ENCODE data around the gene CIZ1.
"Not testable (repeated sequence)": the region's sequence is repeated elsewhere in the genome, so short reads cannot be mapped to it uniquely, and the experiment has no call there.

CIZ1 gene

GRCh38 chr9:128190516-128191405 lies 611 bp downstream of the CIZ1 start:
- peak in 2 of 6 experiments; percentile 74 to 77 for DNase-seq

GRCh38 chr9:128190013-128190412 lies 1.4 kb downstream of the CIZ1 start:
- DNase-seq, result no peak

GRCh38 chr9:128188209-128188608 lies 3.2 kb downstream of the CIZ1 start:
- no peak for DNase-seq

GRCh38 chr9:128187361-128187760 lies 4.0 kb downstream of the CIZ1 start:
- DNase-seq, result no peak

- no peak for DNase-seq
These were observed 5.1 kb downstream of the CIZ1 start for GRCh38 chr9:128185979-128186965.

- no peak for DNase-seq
These were observed 8.3 kb downstream of the CIZ1 start for GRCh38 chr9:128182893-128183588.

DNA sequence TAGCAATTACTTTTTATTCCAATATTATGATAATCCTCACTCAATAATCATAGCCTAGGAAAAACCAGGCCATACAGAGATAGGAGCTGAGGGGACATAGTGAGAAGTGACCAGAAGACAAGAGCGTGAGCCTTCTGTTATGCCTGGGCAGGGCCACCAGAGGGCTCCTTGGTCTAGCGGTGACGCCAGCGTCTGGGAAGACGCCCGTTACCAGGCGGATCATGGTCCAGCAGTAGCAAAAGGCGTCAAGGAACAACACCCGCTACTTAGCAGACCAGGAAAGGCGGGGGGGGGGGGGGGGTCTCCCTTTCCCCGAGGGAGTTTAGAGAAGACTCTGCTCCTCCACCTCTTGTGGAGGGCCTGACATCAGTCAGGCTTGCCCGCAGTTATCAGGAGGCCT lies 9.9 kb downstream of the CIZ1 start:
- not testable (repeated sequence) for DNase-seq

DNA sequence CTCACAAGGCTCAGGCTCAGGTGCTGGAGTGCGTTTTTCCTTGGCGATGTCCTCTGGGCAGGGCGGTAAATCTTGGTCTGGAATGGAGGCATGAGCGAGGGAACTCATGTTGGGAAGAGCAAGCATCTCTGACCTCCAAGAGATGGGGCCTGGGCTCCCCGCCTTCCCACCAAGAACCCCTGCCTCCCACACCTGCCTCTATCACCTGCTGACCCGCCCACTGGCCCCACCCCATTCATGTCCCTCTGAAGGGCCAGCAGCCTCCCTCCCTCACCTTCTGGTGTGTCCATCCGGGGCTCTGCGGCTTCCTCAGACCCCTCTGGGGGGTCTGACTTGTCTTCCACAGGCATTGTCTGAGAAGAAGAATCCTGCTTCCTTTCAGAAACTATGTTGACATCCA lies 10.9 kb downstream of the CIZ1 start:
- DNase-seq, result no peak

- no peak for DNase-seq
These were observed 11.4 kb downstream of the CIZ1 start for GRCh38 chr9:128180001-128180400.

- no peak for DNase-seq
These were observed 12.5 kb downstream of the CIZ1 start for GRCh38 chr9:128178806-128179431.

- DNase-seq, result no peak
These were observed 15.6 kb downstream of the CIZ1 start for GRCh38 chr9:128175726-128176125.

GRCh38 chr9:128175102-128175563 lies 16.2 kb downstream of the CIZ1 start:
- no peak for DNase-seq

DNA sequence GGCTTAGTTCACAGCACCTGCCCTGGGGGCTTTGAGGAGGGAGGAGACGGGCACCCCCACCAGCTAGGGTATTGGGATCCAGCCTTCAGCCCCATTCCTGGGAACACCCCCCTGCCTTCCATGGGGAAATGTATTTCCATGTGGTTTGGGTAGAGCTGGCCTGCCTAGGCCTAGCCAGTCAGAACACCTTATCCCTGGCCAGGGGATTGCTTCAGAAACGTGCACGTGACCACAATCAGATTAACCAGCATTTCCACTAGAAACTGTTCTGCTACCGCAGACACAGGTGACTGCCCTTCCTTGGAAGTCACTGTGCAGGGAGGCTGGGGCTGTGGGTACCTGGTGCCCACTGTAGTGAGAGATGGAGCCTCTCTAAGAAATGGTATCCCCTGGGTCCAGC lies 17.3 kb downstream of the CIZ1 start:
- no peak for DNase-seq

DNA sequence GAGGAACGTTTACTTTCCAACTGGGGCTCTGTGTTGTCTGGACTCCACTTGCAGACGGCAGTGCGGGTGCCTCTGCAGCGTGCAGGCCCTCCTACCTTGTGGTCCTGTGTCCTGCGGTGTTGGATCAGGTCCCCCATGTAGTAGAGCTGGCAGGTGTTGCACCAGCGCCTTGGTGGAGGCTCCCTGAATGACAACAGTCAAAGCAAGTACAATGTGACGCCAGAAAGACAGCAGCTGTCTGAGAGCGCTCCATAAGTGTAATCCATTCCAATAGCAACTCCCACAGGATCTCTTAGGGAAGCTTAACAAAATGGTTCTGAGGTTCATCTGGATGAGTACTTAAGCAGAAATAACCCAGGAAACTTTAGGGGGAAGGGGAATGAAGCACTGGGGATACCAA lies 21.4 kb downstream of the CIZ1 start:
- no peak for DNase-seq

- DNase-seq, result no peak
These were observed 21.9 kb downstream of the CIZ1 start for GRCh38 chr9:128169492-128169891.

- DNase-seq, result no peak
These were observed 22.6 kb downstream of the CIZ1 start for GRCh38 chr9:128168731-128169308.

DNA sequence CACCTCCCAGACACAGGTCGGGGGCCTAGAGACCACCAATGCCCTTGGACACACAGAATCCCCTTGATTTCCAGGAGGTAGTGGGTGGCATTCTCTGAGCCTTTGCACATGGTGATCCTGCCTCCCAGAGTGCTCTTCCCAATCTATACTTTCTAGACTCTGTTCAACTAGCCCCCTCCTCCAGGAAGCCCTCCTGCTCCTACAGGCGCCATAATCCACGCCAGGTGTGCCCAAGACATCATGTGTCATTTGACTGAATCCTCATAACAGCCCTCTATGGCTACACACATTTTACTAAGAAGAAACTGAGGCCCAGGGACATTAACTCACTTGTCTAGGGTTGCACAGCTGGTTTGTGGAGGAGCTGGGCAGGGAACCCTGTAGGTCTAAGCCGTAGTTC lies 24.2 kb downstream of the CIZ1 start:
- no peak for DNase-seq

GRCh38 chr9:128166169-128166568 lies 25.2 kb downstream of the CIZ1 start:
- no peak for DNase-seq

GRCh38 chr9:128164307-128164885 lies 27.0 kb downstream of the CIZ1 start:
- no peak for DNase-seq

DNA sequence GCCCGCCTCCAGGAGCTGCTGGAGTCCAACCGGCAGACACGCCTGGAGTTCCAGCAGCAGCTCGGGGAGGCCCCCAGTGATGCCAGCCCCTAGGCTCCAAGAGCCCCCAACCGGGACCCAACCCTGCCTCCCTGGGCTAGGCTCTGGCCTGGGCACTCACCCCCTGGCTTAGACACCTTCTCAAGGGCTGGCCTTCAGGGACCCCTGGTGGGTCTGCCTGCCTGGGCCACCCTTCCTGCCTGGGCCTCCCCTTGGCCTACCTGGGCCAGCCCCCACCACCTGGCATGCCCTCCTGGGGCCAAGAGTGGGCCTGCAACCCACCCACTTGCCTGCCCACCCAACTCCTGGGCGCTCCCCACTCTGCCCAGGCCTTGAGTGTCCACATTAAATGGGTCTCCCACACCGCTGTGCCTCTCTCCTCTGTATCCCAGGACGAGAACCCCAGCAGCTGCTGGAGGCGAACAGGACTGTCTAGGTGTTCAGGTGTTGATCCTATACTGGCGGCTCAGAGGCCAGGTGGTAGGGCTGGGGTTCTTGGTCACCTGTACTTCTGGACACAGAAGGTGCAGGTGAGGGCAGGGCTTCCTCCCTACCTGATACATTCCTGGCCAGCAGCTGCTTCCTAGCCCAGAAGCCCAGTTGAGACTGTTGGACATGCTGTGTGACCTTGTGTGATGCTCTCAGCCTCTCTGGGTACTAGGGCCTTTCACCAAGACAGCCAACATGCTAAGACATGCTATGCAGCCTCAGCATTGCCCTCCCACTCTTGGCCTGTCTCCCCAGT lies 27.7 kb downstream of the CIZ1 start:
- DNase-seq, result no peak

- no peak for DNase-seq
These were observed 28.3 kb downstream of the CIZ1 start for GRCh38 chr9:128163027-128163515.

Measured in stimulated activated naive CD4-positive, alpha-beta T cell (primary cell).